PC-3 (cell line): ENCODE measurements around the gene MED22.

ENCODE experiments used
- EZH2 ChIP-seq: fragments of 300-600 bp; sonication (generic); IDR thresholded peaks from one replicate; pipeline ENCODE4 v1.6.1; 2017; ENCODE audit warnings: antibody characterized with exemption, mild to moderate bottlenecking, low read length; ENCODE audit not compliant: unreplicated experiment
- TF ChIP-seq, protein P1 (sequence below): fragments of 300-600 bp; sonication (generic); conservative IDR thresholded peaks from 2 replicates; pipeline ENCODE4 v1.5.1; 2017; ENCODE audit warnings: antibody characterized with exemption, low read depth, mild to moderate bottlenecking, low read length

GRCh38 chr9:133303266-133304157 is 44.4 kb downstream of the MED22 start:
- TF ChIP-seq, protein P1, sequence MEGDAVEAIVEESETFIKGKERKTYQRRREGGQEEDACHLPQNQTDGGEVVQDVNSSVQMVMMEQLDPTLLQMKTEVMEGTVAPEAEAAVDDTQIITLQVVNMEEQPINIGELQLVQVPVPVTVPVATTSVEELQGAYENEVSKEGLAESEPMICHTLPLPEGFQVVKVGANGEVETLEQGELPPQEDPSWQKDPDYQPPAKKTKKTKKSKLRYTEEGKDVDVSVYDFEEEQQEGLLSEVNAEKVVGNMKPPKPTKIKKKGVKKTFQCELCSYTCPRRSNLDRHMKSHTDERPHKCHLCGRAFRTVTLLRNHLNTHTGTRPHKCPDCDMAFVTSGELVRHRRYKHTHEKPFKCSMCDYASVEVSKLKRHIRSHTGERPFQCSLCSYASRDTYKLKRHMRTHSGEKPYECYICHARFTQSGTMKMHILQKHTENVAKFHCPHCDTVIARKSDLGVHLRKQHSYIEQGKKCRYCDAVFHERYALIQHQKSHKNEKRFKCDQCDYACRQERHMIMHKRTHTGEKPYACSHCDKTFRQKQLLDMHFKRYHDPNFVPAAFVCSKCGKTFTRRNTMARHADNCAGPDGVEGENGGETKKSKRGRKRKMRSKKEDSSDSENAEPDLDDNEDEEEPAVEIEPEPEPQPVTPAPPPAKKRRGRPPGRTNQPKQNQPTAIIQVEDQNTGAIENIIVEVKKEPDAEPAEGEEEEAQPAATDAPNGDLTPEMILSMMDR: no peak
- TF ChIP-seq EZH2: no peak
